Neutrophil (primary cell): Measurements from ENCODE around the gene LDLRAD4.

Experiments
- H3K27ac ChIP-seq: fragments of 200-600 bp; sonication (generic); 2 replicates; pipeline ENCODE4 v1.5.1; 2016; ENCODE audit warnings: mild to moderate bottlenecking, moderate library complexity
- H3K27me3 ChIP-seq: fragments of 200-600 bp; sonication (generic); 2 replicates; pipeline ENCODE4 v1.6.0; 2016; ENCODE audit warnings: mild to moderate bottlenecking
- H3K36me3 ChIP-seq: fragments of 200-600 bp; sonication (generic); 2 replicates; pipeline ENCODE4 v1.5.1; 2017
- H3K4me1 ChIP-seq, 2 experiments: fragments of 200-600 bp in 1 of 2; sonication (generic) in 1 of 2; 1 replicate in 1 of 2; 2 replicates in 1 of 2; pipeline versions ENCODE4 v1.5.1 to v1.6.1; 2013 to 2016; ENCODE audit warnings: low read depth in 1 of 2, low read length in 1 of 2, mild to moderate bottlenecking in 1 of 2, moderate library complexity in 1 of 2; ENCODE audit not compliant: control insufficient read depth in 1 of 2, insufficient read depth in 1 of 2
- H3K4me3 ChIP-seq, 2 experiments: fragments of 200-600 bp in 1 of 2; sonication (generic) in 1 of 2; 1 replicate in 1 of 2; 2 replicates in 1 of 2; pipeline ENCODE4 v1.5.1; 2013 to 2016; ENCODE audit warnings: low read depth in 1 of 2, low read length in 1 of 2, mild to moderate bottlenecking in 1 of 2, moderate library complexity in 1 of 2
- H3K9me3 ChIP-seq: fragments of 200-600 bp; sonication (generic); 2 replicates; pipeline ENCODE4 v1.5.1; 2016
- TF ChIP-seq, protein P1 (sequence below): fragments of 200-600 bp; sonication (generic); IDR thresholded peaks from 2 replicates; pipeline ENCODE4 v1.5.1; 2016; ENCODE audit warnings: antibody characterized with exemption

Gene LDLRAD4

DNA sequence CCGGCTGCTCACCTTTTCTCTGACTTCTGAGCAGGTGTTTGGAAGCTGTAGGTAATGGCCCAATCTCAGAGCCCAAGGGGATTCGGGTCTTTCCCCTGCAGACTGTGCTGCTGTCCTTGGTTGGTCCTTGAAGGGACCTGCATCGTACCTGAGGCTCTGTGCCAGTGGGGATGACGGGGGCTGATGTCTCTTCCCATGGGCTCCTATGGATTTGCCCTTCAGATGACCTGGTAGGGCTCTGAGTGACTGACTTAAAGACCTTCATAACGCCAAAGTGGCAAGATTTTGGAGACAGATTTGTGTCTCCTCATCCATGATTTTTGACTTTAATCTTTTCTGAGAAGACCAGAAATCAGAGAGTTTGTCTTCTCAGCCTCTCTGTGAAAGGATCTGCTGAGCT is 341.7 kb downstream of the LDLRAD4 start:
- H3K27me3 ChIP-seq, result peaks cover 9% of the 10 kb centered on the region
- H3K9me3 ChIP-seq, result no peaks in the 10 kb centered on the region
- no peaks in the 10 kb centered on the region for H3K36me3 ChIP-seq
- no peak overlapping the region for H3K4me3 ChIP-seq
- H3K27ac ChIP-seq, result no peak overlapping the region
- TF ChIP-seq, protein P1, sequence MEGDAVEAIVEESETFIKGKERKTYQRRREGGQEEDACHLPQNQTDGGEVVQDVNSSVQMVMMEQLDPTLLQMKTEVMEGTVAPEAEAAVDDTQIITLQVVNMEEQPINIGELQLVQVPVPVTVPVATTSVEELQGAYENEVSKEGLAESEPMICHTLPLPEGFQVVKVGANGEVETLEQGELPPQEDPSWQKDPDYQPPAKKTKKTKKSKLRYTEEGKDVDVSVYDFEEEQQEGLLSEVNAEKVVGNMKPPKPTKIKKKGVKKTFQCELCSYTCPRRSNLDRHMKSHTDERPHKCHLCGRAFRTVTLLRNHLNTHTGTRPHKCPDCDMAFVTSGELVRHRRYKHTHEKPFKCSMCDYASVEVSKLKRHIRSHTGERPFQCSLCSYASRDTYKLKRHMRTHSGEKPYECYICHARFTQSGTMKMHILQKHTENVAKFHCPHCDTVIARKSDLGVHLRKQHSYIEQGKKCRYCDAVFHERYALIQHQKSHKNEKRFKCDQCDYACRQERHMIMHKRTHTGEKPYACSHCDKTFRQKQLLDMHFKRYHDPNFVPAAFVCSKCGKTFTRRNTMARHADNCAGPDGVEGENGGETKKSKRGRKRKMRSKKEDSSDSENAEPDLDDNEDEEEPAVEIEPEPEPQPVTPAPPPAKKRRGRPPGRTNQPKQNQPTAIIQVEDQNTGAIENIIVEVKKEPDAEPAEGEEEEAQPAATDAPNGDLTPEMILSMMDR, result no peak
- peaks cover 3 to 6% of the 10 kb centered on the region in 2 experiments for H3K4me1 ChIP-seq

DNA sequence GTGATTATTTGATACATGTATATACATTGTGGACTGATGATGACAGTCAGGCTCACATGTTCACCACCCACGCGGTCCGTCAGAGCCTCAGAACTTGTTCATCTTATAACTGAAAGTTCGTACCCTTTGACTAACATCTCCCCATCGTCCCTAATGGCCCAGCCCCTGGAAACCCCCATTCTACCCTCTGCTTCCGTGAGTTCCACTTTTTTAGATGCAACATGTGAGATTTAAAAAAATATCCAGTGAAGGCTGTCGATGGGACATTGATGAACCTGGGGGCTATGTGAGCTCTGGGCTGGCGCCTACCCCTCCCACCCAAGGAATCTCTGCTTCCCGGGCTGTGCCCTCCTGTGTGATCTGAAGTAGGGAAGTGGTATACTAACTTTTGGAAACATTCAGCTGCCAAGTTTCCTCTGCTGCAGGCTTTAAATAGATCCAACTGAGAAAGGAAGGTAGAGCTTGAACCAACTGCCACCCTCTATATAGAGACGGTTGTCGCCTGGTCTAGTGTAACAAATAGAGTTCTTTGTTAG is 344.0 kb downstream of the LDLRAD4 start:
- peaks cover 3 to 11% of the 10 kb centered on the region in 2 experiments for H3K4me1 ChIP-seq
- H3K9me3 ChIP-seq, result no peaks in the 10 kb centered on the region
- H3K27ac ChIP-seq, result no peak overlapping the region
- H3K27me3 ChIP-seq, result peaks cover 9% of the 10 kb centered on the region
- no peak overlapping the region for H3K4me3 ChIP-seq
- TF ChIP-seq, protein P1, result no peak
- H3K36me3 ChIP-seq, result no peaks in the 10 kb centered on the region

DNA sequence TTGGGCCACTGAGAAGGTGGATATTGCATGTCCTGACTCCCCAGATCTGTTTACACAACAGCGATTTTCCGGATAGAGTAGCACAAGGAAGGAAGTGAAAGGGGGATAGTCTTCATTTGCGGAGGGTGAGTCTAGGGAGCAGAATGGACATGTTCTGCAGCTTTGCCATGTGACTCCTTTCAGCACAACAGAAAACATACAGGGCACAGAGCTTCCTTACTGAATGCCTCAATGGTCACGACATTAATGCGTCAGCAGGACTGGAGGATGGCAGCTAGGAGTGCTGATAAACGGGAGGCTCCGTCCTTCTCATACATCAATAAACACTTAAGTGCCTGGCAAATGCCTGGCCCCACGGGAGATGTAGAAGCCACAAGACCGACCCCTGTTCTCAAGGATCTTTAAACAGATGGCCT is 344.8 kb downstream of the LDLRAD4 start:
- Histone ChIP-seq H3K27me3 (peaks cover 9% of the 10 kb centered on the region), H3K9me3 (no peaks in the 10 kb centered on the region), H3K27ac (no peak overlapping the region), H3K36me3 (no peaks in the 10 kb centered on the region), H3K4me3 (no peak overlapping the region), H3K4me1 (peaks cover 3 to 11% of the 10 kb centered on the region in 2 experiments)
- TF ChIP-seq, protein P1, result no peak

DNA sequence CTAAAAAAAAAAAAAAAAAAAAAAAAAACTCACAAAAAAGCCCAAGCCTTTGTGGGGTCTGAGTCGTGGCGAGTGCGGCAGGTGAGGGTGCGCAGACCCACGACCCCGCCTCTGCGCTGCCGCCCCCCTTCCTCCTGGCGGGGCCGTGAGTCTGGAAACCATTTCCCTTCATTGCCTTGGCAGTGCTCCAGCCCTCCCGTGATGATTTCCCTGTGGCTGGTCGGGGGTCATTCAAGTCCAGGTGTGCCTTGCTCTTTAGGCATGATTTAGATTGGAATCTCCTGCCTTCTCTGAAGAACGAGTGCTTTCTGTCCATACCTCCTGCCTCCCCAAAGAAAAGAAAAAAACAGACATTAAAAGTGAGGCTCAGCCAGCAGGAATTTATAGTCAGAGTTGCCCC is 346.0 kb downstream of the LDLRAD4 start:
- Histone ChIP-seq H3K4me1 (peaks cover 3 to 11% of the 10 kb centered on the region in 2 experiments), H3K36me3 (no peaks in the 10 kb centered on the region), H3K27me3 (peaks cover 9% of the 10 kb centered on the region), H3K9me3 (no peaks in the 10 kb centered on the region), H3K4me3 (no peak overlapping the region), H3K27ac (no peak overlapping the region)
- TF ChIP-seq, protein P1, result no peak

DNA sequence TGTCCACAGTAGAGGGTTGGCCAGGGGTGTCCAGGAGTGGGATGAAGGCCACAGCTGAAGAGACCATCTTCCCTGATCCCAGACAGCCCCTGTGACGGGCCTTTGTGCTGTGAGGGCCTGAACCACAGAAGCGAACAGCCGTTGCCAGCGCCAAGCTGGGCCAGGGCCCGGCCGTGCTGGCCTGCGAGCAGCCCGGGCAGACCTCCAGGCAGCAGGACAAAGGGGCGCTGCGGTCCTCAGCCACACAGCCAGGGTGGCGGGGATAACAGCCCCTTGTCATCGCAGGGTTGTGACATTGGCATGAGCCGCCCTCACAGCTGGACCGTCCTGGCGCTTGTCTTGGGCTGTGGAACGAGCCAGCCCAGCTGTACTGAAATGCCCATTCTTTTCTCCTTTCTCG is 346.7 kb downstream of the LDLRAD4 start:
- Histone ChIP-seq H3K4me1 (peaks cover 3 to 11% of the 10 kb centered on the region in 2 experiments), H3K36me3 (no peaks in the 10 kb centered on the region), H3K27me3 (peaks cover 9% of the 10 kb centered on the region), H3K9me3 (no peaks in the 10 kb centered on the region), H3K27ac (no peak overlapping the region), H3K4me3 (no peak overlapping the region)
- TF ChIP-seq, protein P1, result no peak
